SK-N-SH (cell line): ENCODE data around the gene C4B. TPM values are rescaled to one million over a fixed set of nuclear protein-coding genes. Genes with fewer than 3 reads are reported as not detected.
"Not testable (repeated sequence)": the region's sequence is repeated elsewhere in the genome, so short reads cannot be mapped to it uniquely, and the experiment has no call there.

Experiments used
- CTCF ChIA-PET: fragments of 300-600, 350-600 bp; formaldehyde crosslinking; extraction: SDS; loops from one replicate; lab custom pipeline; 2021; lab: Yijun Ruan, JAX
- POLR2A ChIA-PET: fragments of 350-600 bp; sonication (Branson Sonifier 250); formaldehyde crosslinking; extraction: SDS; loops from one replicate; lab custom pipeline; 2020; ENCODE audit warnings: antibody characterized with exemption, inconsistent platforms; lab: Yijun Ruan, JAX
- DNase-seq: peaks from one replicate; pipeline ENCODE4 v3.0.0; 2012
- H2AFZ ChIP-seq: fragments of 200-600 bp; sonication (generic); 2 replicates; pipeline ENCODE4 v1.8.1; 2016; ENCODE audit warnings: antibody characterized with exemption, mild to moderate bottlenecking, low read depth
- H3F3A ChIP-seq: fragments of 200-600 bp; sonication (generic); replicated peaks from 2 replicates; pipeline ENCODE3; 2016; ENCODE audit warnings: antibody characterized with exemption, mild to moderate bottlenecking; ENCODE audit not compliant: insufficient read depth
- H3K27ac ChIP-seq, 2 experiments: fragments of 200-500 bp in 1 of 2; fragments of 200-600 bp in 1 of 2; sonication (Bioruptor generic) in 1 of 2; sonication (generic), shearing (Covaris generic) in 1 of 2; 2 replicates each; pipeline versions ENCODE4 v1.5.1 to v1.6.1; 2014 to 2016; ENCODE audit warnings: low read depth in 2 of 2, inconsistent platforms in 1 of 2, low read length in 1 of 2, mild to moderate bottlenecking in 1 of 2, mixed read lengths in 1 of 2
- H3K27me3 ChIP-seq: fragments of 200-600 bp; sonication (generic), shearing (Covaris generic); 2 replicates; pipeline ENCODE4 v1.6.1; 2016; ENCODE audit warnings: mixed run types; ENCODE audit not compliant: insufficient read depth
- H3K36me3 ChIP-seq, 2 experiments: fragments of 200-500 bp in 1 of 2; fragments of 200-600 bp in 1 of 2; sonication (Bioruptor generic) in 1 of 2; sonication (generic) in 1 of 2; replicated peaks in 1 of 2; 2 replicates each; pipeline versions ENCODE3 to v1.5.1; 2014 to 2016; ENCODE audit warnings: low read length in 1 of 2, mild to moderate bottlenecking in 1 of 2; ENCODE audit not compliant: insufficient read depth in 2 of 2, control insufficient read depth in 1 of 2
- H3K4me1 ChIP-seq, 2 experiments: fragments of 200-500 bp in 1 of 2; fragments of 200-600 bp in 1 of 2; sonication (Bioruptor generic) in 1 of 2; sonication (generic), shearing (Covaris generic) in 1 of 2; 2 replicates each; pipeline versions ENCODE4 v1.5.1 to v1.6.1; 2014 to 2016; ENCODE audit warnings: low read depth in 1 of 2, low read length in 1 of 2, mixed run types in 1 of 2; ENCODE audit not compliant: insufficient read depth in 2 of 2, control insufficient read depth in 1 of 2
- H3K4me2 ChIP-seq: fragments of 200-600 bp; sonication (generic), shearing (Covaris generic); 2 replicates; pipeline ENCODE4 v1.6.1; 2017; ENCODE audit warnings: mixed run types
- H3K4me3 ChIP-seq, 2 experiments: fragments of 200-500 bp in 1 of 2; fragments of 200-600 bp in 1 of 2; sonication (Bioruptor generic) in 1 of 2; sonication (generic), shearing (Covaris generic) in 1 of 2; 2 replicates each; pipeline versions ENCODE4 v1.5.1 to v1.8.1; 2014 to 2016; ENCODE audit warnings: low read depth in 2 of 2, inconsistent platforms in 1 of 2, low read length in 1 of 2, mild to moderate bottlenecking in 1 of 2, mixed read lengths in 1 of 2, moderate library complexity in 1 of 2
- H3K79me2 ChIP-seq: fragments of 200-600 bp; sonication (generic); 2 replicates; pipeline ENCODE4 v1.8.1; 2017; ENCODE audit warnings: mild to moderate bottlenecking; ENCODE audit not compliant: insufficient read depth
- H3K9ac ChIP-seq: fragments of 200-600 bp; sonication (generic); 2 replicates; pipeline ENCODE4 v1.6.1; 2017; ENCODE audit warnings: mixed run types
- H3K9me2 ChIP-seq: fragments of 200-600 bp; sonication (generic); 2 replicates; pipeline ENCODE4 v1.6.1; 2017; ENCODE audit warnings: mixed run types
- H3K9me3 ChIP-seq: fragments of 200-600 bp; sonication (generic); 2 replicates; pipeline ENCODE4 v1.6.1; 2017; ENCODE audit warnings: mixed run types, mild to moderate bottlenecking, moderate library complexity
- H4K20me1 ChIP-seq: fragments of 200-600 bp; sonication (generic); 2 replicates; pipeline ENCODE4 v1.6.1; 2017; ENCODE audit warnings: mild to moderate bottlenecking, mixed run types; ENCODE audit not compliant: insufficient read depth
- WGBS: methylation state at CpG from one replicate; pipeline ENCODE4 v1.1.6; 2017; ENCODE audit warnings: low lambda C conversion rate; 5-methylcytosine and 5-hydroxymethylcytosine counted together
- polyA plus RNA-seq, 3 experiments: library from polyadenylated mRNA; depleted of rRNA; stranded (reverse); fragments of >200 nt; gene quantifications; 2 replicates each; pipeline ENCODE4 v1.2.3, GENCODE V29; 2012

C4B gene
- polyA plus RNA-seq, 1 of the 3 experiments (the other 2 are of a cell fraction) = 10.9 TPM

DNA sequence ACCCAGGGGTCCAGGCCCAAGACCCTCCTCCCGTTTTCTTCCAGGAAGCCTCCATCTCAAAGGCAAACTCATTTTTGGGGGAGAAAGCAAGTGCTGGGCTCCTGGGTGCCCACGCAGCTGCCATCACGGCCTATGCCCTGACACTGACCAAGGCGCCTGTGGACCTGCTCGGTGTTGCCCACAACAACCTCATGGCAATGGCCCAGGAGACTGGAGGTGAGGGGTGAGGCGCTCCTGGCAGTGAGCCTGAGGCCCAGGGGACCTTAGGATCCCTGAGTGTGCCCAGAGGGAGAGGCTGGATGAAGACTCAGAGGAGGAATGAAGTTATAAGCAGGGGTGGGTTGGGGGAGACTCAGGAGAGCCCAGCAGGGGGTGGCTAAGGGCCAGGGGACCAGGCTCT is 18.2 kb upstream of the C4B start:
- H3K27me3 ChIP-seq, H3K4me1 ChIP-seq, POLR2A ChIA-PET, H3K36me3 ChIP-seq, H3F3A ChIP-seq, H3K4me3 ChIP-seq, H3K79me2 ChIP-seq, H3K27ac ChIP-seq, DNase-seq, H2AFZ ChIP-seq, H3K4me2 ChIP-seq, H3K9me3 ChIP-seq, CTCF ChIA-PET, H3K9me2 ChIP-seq, H4K20me1 ChIP-seq, H3K9ac ChIP-seq: not testable (repeated sequence)
- WGBS = 76% methylated on average over 5 of the region's 6 CpGs

DNA sequence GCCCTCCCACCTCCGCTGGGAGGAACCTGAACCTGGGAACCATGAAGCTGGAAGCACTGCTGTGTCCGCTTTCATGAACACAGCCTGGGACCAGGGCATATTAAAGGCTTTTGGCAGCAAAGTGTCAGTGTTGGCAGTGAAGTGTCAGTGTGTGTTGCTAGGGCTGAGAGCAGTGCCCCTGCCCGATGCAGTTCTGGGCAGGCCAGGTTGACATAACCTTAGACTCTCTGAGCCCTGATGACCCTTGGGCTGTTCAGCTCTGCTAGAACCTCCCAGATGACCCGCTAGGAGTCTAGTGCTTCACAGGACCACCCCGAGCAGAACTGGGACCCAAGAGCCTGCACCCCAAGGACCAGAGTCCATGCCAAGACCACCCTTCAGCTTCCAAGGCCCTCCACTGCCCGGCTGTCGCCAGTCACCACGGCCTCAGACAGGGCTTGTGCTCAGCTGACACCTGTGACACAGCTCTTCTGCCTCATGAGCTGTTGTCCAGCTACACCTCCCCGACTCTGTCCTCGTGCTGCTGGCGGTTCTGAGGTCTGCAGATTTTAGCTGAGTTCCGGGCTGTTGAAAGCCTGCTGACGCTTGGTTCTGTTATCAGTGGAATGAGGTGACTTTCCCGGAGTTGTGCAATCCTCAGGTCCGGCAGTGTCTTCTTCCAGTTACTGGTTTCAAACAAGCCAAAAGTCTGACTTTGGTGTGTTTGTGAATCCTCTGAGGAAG is 11.9 kb upstream of the C4B start:
- POLR2A ChIA-PET, H3K4me2 ChIP-seq, H3K36me3 ChIP-seq, H3F3A ChIP-seq, H4K20me1 ChIP-seq, H3K9ac ChIP-seq, DNase-seq, H3K9me3 ChIP-seq, H3K27me3 ChIP-seq, H2AFZ ChIP-seq, CTCF ChIA-PET, H3K79me2 ChIP-seq, H3K4me1 ChIP-seq, H3K4me3 ChIP-seq, H3K9me2 ChIP-seq, H3K27ac ChIP-seq: not testable (repeated sequence)
- no CpG with 5 or more reads among the region's 15 CpGs for WGBS

DNA sequence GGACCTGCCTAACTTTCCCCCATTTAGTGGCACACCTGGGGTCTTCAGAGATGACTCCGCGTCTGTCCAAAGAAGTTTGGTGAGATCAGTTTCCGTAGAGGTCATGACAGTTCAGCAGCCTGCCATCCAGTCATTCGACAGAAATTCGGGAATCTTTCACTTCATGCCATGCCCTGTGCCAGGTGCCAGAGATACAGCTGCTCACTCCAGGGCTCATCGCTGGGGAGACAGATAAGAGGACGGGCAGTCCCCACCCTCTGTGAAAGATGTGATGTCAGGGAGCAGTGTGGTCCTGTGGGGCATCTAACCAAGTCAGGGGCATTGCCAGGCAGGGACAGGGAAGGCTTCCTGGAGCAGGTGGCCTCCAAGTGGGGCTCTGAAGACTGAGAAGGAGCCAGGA is 11.3 kb upstream of the C4B start:
- CTCF ChIA-PET, H2AFZ ChIP-seq, H3K4me3 ChIP-seq, H4K20me1 ChIP-seq, H3K9me2 ChIP-seq, H3K79me2 ChIP-seq, H3K27me3 ChIP-seq, POLR2A ChIA-PET, H3K9me3 ChIP-seq, H3K4me1 ChIP-seq, H3K36me3 ChIP-seq, H3K27ac ChIP-seq, H3K9ac ChIP-seq, H3K4me2 ChIP-seq, DNase-seq, H3F3A ChIP-seq: not testable (repeated sequence)
- no CpG with 5 or more reads among the region's 7 CpGs for WGBS

DNA sequence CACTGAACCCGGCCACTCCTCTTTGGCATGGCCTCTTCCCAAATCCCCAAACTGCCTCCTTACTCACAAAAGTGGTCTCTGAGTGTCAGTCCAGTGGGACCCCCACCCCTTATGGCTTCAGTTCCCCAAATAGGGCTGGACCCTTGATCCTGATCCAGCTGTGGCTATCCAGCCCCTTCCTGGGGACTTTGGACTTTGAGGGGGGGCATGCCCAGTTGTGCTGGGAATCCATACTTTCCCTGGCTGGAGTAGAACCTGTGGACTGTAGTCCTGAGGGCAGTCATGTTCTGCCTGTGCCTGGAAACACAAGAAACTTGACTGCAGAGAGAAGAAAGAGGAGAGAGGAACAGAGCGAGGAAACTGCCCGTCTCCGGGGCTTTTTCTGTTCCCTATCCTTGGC is 10.2 kb upstream of the C4B start:
- WGBS = 85% methylated on average over 3 of the region's 4 CpGs
- H3K9me2 ChIP-seq, H3K4me1 ChIP-seq, POLR2A ChIA-PET, H3K27me3 ChIP-seq, H2AFZ ChIP-seq, H3K9ac ChIP-seq, H3K36me3 ChIP-seq, H3K27ac ChIP-seq, H3K79me2 ChIP-seq, CTCF ChIA-PET, H3K9me3 ChIP-seq, DNase-seq, H3K4me3 ChIP-seq, H3F3A ChIP-seq, H3K4me2 ChIP-seq, H4K20me1 ChIP-seq: not testable (repeated sequence)

DNA sequence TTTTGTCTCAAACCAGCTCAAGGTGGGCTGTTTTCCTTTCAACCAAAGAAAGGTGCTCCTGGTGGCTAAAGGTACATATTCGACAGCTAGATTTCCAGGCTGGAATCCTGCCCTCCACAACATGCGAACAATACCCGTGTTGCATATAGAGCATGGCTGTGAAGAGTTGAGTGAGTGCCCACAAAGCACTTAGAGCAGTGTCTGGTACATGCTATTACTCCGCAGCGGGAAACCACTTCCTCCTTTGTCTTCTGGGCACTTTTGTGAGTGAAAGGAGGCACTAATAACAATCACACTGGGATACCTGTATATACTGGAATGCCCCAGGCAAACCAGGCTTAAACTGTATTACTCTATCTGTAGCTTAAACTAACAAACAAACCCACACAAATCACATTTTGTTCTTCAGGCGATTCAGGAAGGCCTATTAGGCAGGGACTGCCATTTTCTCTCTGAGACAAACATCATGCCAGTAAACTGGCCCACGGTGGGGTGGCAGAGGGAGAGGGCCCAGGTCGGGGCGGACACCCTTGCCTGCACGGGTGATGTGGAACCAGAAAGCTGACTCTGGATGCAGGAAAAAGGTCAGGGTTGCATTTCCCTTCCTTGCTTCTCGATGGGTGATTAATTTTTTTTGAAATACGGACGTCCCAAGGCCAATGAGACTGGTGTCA is 9.6 kb upstream of the C4B start:
- H3K79me2 ChIP-seq, H3K27me3 ChIP-seq, H3K9ac ChIP-seq, H3F3A ChIP-seq, H3K27ac ChIP-seq, H4K20me1 ChIP-seq, H3K36me3 ChIP-seq, CTCF ChIA-PET, H3K9me2 ChIP-seq, H3K4me2 ChIP-seq, H2AFZ ChIP-seq, H3K9me3 ChIP-seq, DNase-seq, H3K4me1 ChIP-seq, H3K4me3 ChIP-seq, POLR2A ChIA-PET: not testable (repeated sequence)
- 50% methylated on average over 9 of the region's 13 CpGs for WGBS

DNA sequence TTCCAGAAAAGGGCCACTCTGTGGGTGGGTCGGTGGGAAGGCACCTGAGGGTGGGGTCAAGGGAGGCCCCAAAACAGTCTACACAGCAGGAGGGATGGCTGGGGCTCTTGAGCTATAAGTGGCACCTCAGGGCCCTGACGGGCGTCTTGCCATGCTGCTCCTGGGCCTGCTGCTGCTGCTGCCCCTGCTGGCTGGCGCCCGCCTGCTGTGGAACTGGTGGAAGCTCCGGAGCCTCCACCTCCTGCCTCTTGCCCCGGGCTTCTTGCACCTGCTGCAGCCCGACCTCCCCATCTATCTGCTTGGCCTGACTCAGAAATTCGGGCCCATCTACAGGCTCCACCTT is 9.1 kb upstream of the C4B start:
- CTCF ChIA-PET, DNase-seq: not testable (repeated sequence)
- 17% methylated on average over 1 of the region's 9 CpGs for WGBS

More for the DNA sequence above, 9.1 kb upstream of the C4B start:
- H3K9me2 ChIP-seq, H3K36me3 ChIP-seq, H4K20me1 ChIP-seq, H2AFZ ChIP-seq, H3K4me1 ChIP-seq, H3K4me2 ChIP-seq, H3K9me3 ChIP-seq, H3K27ac ChIP-seq, H3F3A ChIP-seq, H3K9ac ChIP-seq, H3K79me2 ChIP-seq, H3K4me3 ChIP-seq, H3K27me3 ChIP-seq, POLR2A ChIA-PET: not testable (repeated sequence)
